HFFc6 (cell line): ENCODE results near the gene RHOV. TPM values are rescaled to one million over a fixed set of nuclear protein-coding genes. Genes with fewer than 3 reads are reported as not detected.

Experiments
- DNase-seq: peaks from one replicate; pipeline ENCODE4 v3.0.0-alpha.2; 2018
- H3K27ac Mint-ChIP-seq: 2 replicates; pipeline ENCODE4 v1.8.0; 2020; ENCODE audit warnings: mild to moderate bottlenecking, mixed read lengths
- H3K27me3 Mint-ChIP-seq: 2 replicates; pipeline ENCODE4 v1.8.0; 2021; ENCODE audit warnings: mild to moderate bottlenecking, moderate library complexity, mixed read lengths; ENCODE audit not compliant: insufficient read depth
- H3K36me3 Mint-ChIP-seq: 2 replicates; pipeline ENCODE4 v1.8.0; 2021; ENCODE audit warnings: low read depth, mixed read lengths
- H3K4me1 Mint-ChIP-seq: 2 replicates; pipeline ENCODE4 v1.8.0; 2020; ENCODE audit warnings: low read depth, mixed read lengths
- H3K4me3 Mint-ChIP-seq: 2 replicates; pipeline ENCODE4 v1.8.0; 2020; ENCODE audit warnings: mild to moderate bottlenecking, moderate library complexity, mixed read lengths
- H3K9me3 Mint-ChIP-seq: 2 replicates; pipeline ENCODE4 v1.8.0; 2020; ENCODE audit warnings: mild to moderate bottlenecking, mixed read lengths
- total RNA-seq, 6 experiments: library from RNA; stranded (reverse); fragmentation: NEBNext Ultra II Directional; extraction: Animal tissue kit (Norgen Biotek cat#: 25700); gene quantifications; 2 replicates in 1 of 6; 3 replicates in 5 of 6; pipeline ENCODE4 v1.2.3, GENCODE V29; 2021
- TF ChIP-seq, protein P1 (sequence below): fragments of 200-600 bp; sonication (generic); IDR thresholded peaks from 2 replicates; pipeline ENCODE4 v1.5.0; 2021; ENCODE audit warnings: antibody characterized with exemption, mild to moderate bottlenecking

RHOV gene
- total RNA-seq, 6 experiments from 2014 or later: 0.14 to 0.41 (median 0.31) TPM; not detected in 1

DNA sequence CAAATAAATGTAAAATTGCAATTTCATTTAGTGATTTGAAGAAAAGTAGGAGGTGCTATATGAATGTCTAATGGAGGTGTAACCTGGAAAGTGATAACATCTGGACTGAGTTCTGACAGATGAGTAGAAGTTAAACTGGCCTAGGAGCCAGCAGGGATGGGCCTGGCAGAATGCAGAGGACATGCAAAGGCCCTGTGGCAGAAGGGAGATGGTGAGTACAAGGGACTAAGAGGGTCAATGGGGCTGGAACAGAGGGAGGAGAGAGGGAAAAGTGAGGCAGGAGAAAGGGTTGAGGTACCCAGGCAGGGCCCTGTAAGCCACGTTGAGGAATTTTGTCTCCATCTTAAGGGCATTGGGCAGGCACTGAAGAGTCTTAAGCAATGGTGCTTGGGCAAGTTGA, 42.2 kb downstream of the RHOV start:
- Mint-ChIP-seq H3K27ac (no peak overlapping the region), H3K4me3 (no peak overlapping the region), H3K36me3 (no peaks in the 10 kb centered on the region), H3K9me3 (no peaks in the 10 kb centered on the region), H3K4me1 (peaks cover 7% of the 10 kb centered on the region), H3K27me3 (peaks cover 5% of the 10 kb centered on the region)
- no peak for DNase-seq
- TF ChIP-seq, protein P1, sequence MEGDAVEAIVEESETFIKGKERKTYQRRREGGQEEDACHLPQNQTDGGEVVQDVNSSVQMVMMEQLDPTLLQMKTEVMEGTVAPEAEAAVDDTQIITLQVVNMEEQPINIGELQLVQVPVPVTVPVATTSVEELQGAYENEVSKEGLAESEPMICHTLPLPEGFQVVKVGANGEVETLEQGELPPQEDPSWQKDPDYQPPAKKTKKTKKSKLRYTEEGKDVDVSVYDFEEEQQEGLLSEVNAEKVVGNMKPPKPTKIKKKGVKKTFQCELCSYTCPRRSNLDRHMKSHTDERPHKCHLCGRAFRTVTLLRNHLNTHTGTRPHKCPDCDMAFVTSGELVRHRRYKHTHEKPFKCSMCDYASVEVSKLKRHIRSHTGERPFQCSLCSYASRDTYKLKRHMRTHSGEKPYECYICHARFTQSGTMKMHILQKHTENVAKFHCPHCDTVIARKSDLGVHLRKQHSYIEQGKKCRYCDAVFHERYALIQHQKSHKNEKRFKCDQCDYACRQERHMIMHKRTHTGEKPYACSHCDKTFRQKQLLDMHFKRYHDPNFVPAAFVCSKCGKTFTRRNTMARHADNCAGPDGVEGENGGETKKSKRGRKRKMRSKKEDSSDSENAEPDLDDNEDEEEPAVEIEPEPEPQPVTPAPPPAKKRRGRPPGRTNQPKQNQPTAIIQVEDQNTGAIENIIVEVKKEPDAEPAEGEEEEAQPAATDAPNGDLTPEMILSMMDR: no peak

DNA sequence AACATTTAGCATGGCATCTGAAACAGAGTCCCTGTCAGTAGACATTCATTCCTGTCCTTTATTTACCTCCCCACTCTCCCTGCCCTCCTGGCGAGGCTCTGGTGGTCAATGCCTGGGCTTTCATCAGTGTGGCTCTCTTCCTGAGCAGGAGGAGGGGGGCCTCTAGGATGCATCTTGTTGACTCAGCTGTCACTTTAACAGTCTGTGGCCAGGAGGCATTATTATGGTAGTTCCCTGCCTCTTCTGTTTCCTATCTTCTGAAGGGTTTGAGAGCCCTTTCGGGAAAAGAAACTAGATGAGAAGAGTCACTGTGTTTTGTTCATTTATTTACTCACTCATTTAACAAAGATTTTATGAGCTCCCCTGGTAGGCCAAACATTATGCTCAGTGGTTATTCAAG, 43.1 kb downstream of the RHOV start:
- DNase-seq: no peak
- Mint-ChIP-seq H3K27me3 (peaks cover 5% of the 10 kb centered on the region), H3K27ac (no peak overlapping the region), H3K36me3 (no peaks in the 10 kb centered on the region), H3K9me3 (no peaks in the 10 kb centered on the region), H3K4me3 (no peak overlapping the region), H3K4me1 (peaks cover 15% of the 10 kb centered on the region)
- TF ChIP-seq, protein P1: no peak

DNA sequence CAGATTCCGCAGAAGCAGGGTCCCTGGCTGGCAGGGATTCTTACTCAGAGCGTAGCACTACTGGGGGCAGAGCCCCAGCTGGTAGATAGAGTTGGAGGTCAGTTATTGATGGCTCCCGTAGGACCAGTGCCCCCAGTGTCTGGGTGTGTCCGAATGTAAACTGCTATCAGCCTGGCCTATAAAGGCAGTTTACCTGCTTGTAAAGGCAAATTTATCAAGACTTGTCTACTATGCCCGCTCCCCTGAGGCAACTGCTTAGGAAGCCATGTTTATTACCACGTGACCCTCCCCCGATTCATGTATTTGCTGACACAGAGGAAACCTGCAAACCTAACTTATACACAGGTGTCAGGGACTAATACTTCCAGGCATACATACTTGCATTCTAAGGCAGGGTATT, 44.9 kb downstream of the RHOV start:
- Mint-ChIP-seq H3K36me3 (no peaks in the 10 kb centered on the region), H3K4me3 (no peak overlapping the region), H3K27me3 (peaks cover 7% of the 10 kb centered on the region), H3K4me1 (peaks cover 19% of the 10 kb centered on the region), H3K27ac (no peak overlapping the region), H3K9me3 (no peaks in the 10 kb centered on the region)
- TF ChIP-seq, protein P1: no peak
- DNase-seq: no peak

DNA sequence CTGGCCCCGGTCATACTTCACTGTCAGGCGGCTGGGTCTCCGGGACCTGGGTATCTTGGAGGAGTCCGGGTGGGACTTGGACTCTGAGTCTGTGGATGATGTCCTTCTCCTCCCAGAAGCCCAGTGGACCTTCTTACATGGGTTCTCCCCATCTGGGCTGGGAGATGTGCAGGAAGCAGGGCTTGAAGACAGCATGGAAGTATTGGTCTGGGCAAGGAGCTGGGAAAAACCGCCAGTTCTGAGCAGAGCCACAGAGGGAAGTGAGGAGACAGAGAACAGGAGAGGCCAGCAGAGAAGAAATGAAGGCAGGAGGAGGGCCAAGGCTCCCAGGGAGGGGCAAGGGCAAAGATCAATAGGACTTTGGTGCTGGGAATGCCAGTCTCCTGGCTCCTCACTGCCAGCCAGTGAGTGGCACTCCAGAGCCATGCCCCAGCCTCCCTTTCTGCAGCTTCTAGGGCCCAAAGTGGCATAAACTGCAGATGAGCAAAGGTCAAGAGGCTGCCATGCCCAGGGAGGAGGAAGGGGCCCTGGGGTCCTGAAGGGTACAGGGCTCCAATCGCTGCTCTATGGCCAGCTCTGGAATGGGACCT, 45.5 kb downstream of the RHOV start, which contains the start of gene PPP1R14D:
TSS of gene PPP1R14D (minus strand) at position 262 of the 590 bp plus-strand sequence. CDS start at position 195, 67 bp downstream.
- TF ChIP-seq, protein P1: no peak
- Mint-ChIP-seq H3K9me3 (no peaks in the 10 kb centered on the region), H3K27ac (no peak within 1 kb of the TSS), H3K27me3 (peaks cover 7% of the 10 kb centered on the region), H3K4me3 (no peak within 1 kb of the TSS), H3K4me1 (peaks cover 19% of the 10 kb centered on the region), H3K36me3 (no peaks in the 10 kb centered on the region)
- DNase-seq: no peak

DNA sequence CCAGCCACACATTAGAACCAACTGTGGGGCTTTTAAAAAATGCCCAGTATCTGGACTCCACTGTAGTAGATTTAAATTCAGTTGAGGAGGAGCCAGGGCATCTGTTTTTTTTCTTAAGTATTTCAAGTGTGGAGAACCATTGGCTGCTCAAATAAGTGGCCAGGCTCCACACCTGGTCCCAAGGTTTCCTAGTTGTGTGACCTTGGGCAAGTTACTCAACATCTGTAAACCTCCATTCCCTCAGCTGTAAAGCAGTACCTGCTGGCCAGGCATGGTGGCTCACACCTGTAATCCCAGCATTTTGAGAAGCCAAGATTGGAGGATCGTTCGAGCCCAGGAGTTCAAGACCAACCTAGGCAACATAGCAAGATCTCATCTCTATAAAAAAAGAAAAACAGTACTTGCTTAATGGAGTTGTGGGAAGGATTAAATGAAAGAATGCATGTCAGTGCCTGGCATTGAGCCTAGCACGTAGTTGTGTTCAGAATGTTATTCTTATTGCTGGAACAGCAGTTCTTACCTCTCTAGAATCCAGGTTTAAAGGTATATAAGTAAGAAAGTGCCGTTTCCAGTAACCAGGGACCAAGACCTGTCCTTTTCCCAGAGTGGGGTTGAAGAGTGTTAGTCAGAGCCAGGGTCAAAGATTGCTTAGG, 47.5 kb downstream of the RHOV start:
- H3K36me3 Mint-ChIP-seq: no peaks in the 10 kb centered on the region
- peaks cover 7% of the 10 kb centered on the region for H3K27me3 Mint-ChIP-seq
- H3K4me3 Mint-ChIP-seq: no peak overlapping the region
- DNase-seq: no peak
- H3K27ac Mint-ChIP-seq: no peak overlapping the region
- peaks cover 19% of the 10 kb centered on the region for H3K4me1 Mint-ChIP-seq
- no peaks in the 10 kb centered on the region for H3K9me3 Mint-ChIP-seq
- TF ChIP-seq, protein P1: no peak
